Stimulated activated memory B cell treated with anti-CD40 and anti-IgM and Interleukin-4, amounts not matched to agents 10 μg/mL and 1 μg/mL and 100 μg/mL, for 72 hours (primary cell): Measurements from ENCODE around the gene GOLGA6L7.
"Not testable (repeated sequence)": the region's sequence is repeated elsewhere in the genome, so short reads cannot be mapped to it uniquely, and the experiment has no call there.

ENCODE experiments used
- ATAC-seq: fragments of 150-1000 bp; cut with Tn5 transposase; 2 replicates; pipeline ENCODE4 v1.10.0; 2021
- H3K27ac Mint-ChIP-seq: one replicate; pipeline ENCODE4 v1.8.0; 2022; ENCODE audit warnings: mild to moderate bottlenecking, mixed read lengths
- H3K27me3 Mint-ChIP-seq: one replicate; pipeline ENCODE4 v1.8.0; 2022; ENCODE audit warnings: mixed read lengths
- H3K36me3 Mint-ChIP-seq: one replicate; pipeline ENCODE4 v1.8.0; 2022; ENCODE audit warnings: mixed read lengths
- H3K4me1 Mint-ChIP-seq: one replicate; pipeline ENCODE4 v1.8.0; 2022; ENCODE audit warnings: mixed read lengths
- H3K4me3 Mint-ChIP-seq: one replicate; pipeline ENCODE4 v1.8.0; 2022; ENCODE audit warnings: mild to moderate bottlenecking, moderate library complexity, mixed read lengths
- H3K9me3 Mint-ChIP-seq: one replicate; pipeline ENCODE4 v1.8.0; 2022; ENCODE audit warnings: mixed read lengths

GOLGA6L7 gene

GRCh38 chr15:28873585-28874190 is 25.2 kb upstream of the GOLGA6L7 start:
- Mint-ChIP-seq H3K4me3 (no peak overlapping the region), H3K4me1 (no peaks in the 10 kb centered on the region)

GRCh38 chr15:28873006-28873405 is 24.6 kb upstream of the GOLGA6L7 start:
- peaks cover under 1% of the 10 kb centered on the region for H3K9me3 Mint-ChIP-seq
- H3K36me3 Mint-ChIP-seq, result no peaks in the 10 kb centered on the region
- no peak overlapping the region for H3K4me3 Mint-ChIP-seq
- ATAC-seq, result no peak
- H3K27me3 Mint-ChIP-seq, result no peaks in the 10 kb centered on the region
- no peaks in the 10 kb centered on the region for H3K4me1 Mint-ChIP-seq
- H3K27ac Mint-ChIP-seq, result no peak overlapping the region

More at GRCh38 chr15:28873585-28874190, 25.2 kb upstream of the GOLGA6L7 start:
- Mint-ChIP-seq H3K27ac (no peak overlapping the region), H3K36me3 (no peaks in the 10 kb centered on the region), H3K27me3 (no peaks in the 10 kb centered on the region), H3K9me3 (no peaks in the 10 kb centered on the region)
- ATAC-seq, result no peak

- peaks cover 2% of the 10 kb centered on the region for H3K9me3 Mint-ChIP-seq
- H3K4me1 Mint-ChIP-seq, result no peaks in the 10 kb centered on the region
- no peaks in the 10 kb centered on the region for H3K36me3 Mint-ChIP-seq
- ATAC-seq, result no peak
- no peaks in the 10 kb centered on the region for H3K27me3 Mint-ChIP-seq
- H3K4me3 Mint-ChIP-seq, result no peak overlapping the region
- H3K27ac Mint-ChIP-seq, result no peak overlapping the region
These were observed 22.7 kb upstream of the GOLGA6L7 start for GRCh38 chr15:28871168-28871567.

- no peak for ATAC-seq
- Mint-ChIP-seq H3K4me3 (no peak overlapping the region), H3K27me3 (no peaks in the 10 kb centered on the region), H3K9me3 (peaks cover 2% of the 10 kb centered on the region), H3K36me3 (no peaks in the 10 kb centered on the region), H3K27ac (no peak overlapping the region), H3K4me1 (no peaks in the 10 kb centered on the region)
These were observed 20.4 kb upstream of the GOLGA6L7 start for GRCh38 chr15:28868744-28869345.

GRCh38 chr15:28861589-28862293 is 13.3 kb upstream of the GOLGA6L7 start:
- H3K36me3 Mint-ChIP-seq, H3K4me1 Mint-ChIP-seq, H3K9me3 Mint-ChIP-seq, H3K27me3 Mint-ChIP-seq, ATAC-seq, H3K27ac Mint-ChIP-seq, H3K4me3 Mint-ChIP-seq: not testable (repeated sequence)

- ATAC-seq, result no peak
- Mint-ChIP-seq H3K27me3 (no peaks in the 10 kb centered on the region), H3K4me1 (no peaks in the 10 kb centered on the region), H3K27ac (no peak overlapping the region), H3K36me3 (no peaks in the 10 kb centered on the region), H3K9me3 (no peaks in the 10 kb centered on the region), H3K4me3 (no peak overlapping the region)
These were observed 12.6 kb upstream of the GOLGA6L7 start for GRCh38 chr15:28861031-28861534.

GRCh38 chr15:28854578-28854977 is 6.1 kb upstream of the GOLGA6L7 start:
- not testable (repeated sequence) for ATAC-seq, H3K4me3 Mint-ChIP-seq, H3K27ac Mint-ChIP-seq, H3K4me1 Mint-ChIP-seq, H3K36me3 Mint-ChIP-seq, H3K27me3 Mint-ChIP-seq, H3K9me3 Mint-ChIP-seq

- not testable (repeated sequence) for H3K27me3 Mint-ChIP-seq, ATAC-seq, H3K9me3 Mint-ChIP-seq, H3K4me1 Mint-ChIP-seq, H3K27ac Mint-ChIP-seq, H3K36me3 Mint-ChIP-seq, H3K4me3 Mint-ChIP-seq
These were observed 5.2 kb upstream of the GOLGA6L7 start for GRCh38 chr15:28853654-28854053.

GRCh38 chr15:28849766-28850165 is 1.3 kb upstream of the GOLGA6L7 start:
- H3K27me3 Mint-ChIP-seq, H3K4me3 Mint-ChIP-seq, H3K27ac Mint-ChIP-seq, H3K9me3 Mint-ChIP-seq, ATAC-seq, H3K36me3 Mint-ChIP-seq, H3K4me1 Mint-ChIP-seq: not testable (repeated sequence)

GRCh38 chr15:28849271-28849670 is 827 bp upstream of the GOLGA6L7 start:
- H3K4me3 Mint-ChIP-seq, H3K27me3 Mint-ChIP-seq, H3K4me1 Mint-ChIP-seq, H3K27ac Mint-ChIP-seq, ATAC-seq, H3K36me3 Mint-ChIP-seq, H3K9me3 Mint-ChIP-seq: not testable (repeated sequence)

- H3K9me3 Mint-ChIP-seq, H3K4me3 Mint-ChIP-seq, ATAC-seq, H3K27me3 Mint-ChIP-seq, H3K4me1 Mint-ChIP-seq, H3K36me3 Mint-ChIP-seq, H3K27ac Mint-ChIP-seq: not testable (repeated sequence)
These were observed 485 bp downstream of the GOLGA6L7 start for GRCh38 chr15:28847959-28848358.

- not testable (repeated sequence) for H3K27me3 Mint-ChIP-seq, H3K4me3 Mint-ChIP-seq, H3K36me3 Mint-ChIP-seq, H3K4me1 Mint-ChIP-seq, H3K27ac Mint-ChIP-seq, H3K9me3 Mint-ChIP-seq
- ATAC-seq, result peak; percentile 16
These were observed 1.2 kb downstream of the GOLGA6L7 start for GRCh38 chr15:28847247-28847646.

GRCh38 chr15:28844147-28844546 is 4.3 kb downstream of the GOLGA6L7 start:
- H3K36me3 Mint-ChIP-seq, H3K27ac Mint-ChIP-seq, H3K4me3 Mint-ChIP-seq, H3K9me3 Mint-ChIP-seq, ATAC-seq, H3K27me3 Mint-ChIP-seq, H3K4me1 Mint-ChIP-seq: not testable (repeated sequence)

- not testable (repeated sequence) for ATAC-seq, H3K4me3 Mint-ChIP-seq, H3K36me3 Mint-ChIP-seq, H3K27me3 Mint-ChIP-seq, H3K9me3 Mint-ChIP-seq, H3K4me1 Mint-ChIP-seq, H3K27ac Mint-ChIP-seq
These were observed 4.9 kb downstream of the GOLGA6L7 start for GRCh38 chr15:28843520-28843919.

GRCh38 chr15:28842210-28842609 is 6.2 kb downstream of the GOLGA6L7 start:
- not testable (repeated sequence) for H3K36me3 Mint-ChIP-seq, H3K4me1 Mint-ChIP-seq, H3K27ac Mint-ChIP-seq, H3K4me3 Mint-ChIP-seq, H3K27me3 Mint-ChIP-seq, H3K9me3 Mint-ChIP-seq, ATAC-seq

GRCh38 chr15:28840285-28840684 is 8.2 kb downstream of the GOLGA6L7 start:
- not testable (repeated sequence) for H3K4me3 Mint-ChIP-seq

More at GRCh38 chr15:28840285-28840684, 8.2 kb downstream of the GOLGA6L7 start:
- not testable (repeated sequence) for H3K36me3 Mint-ChIP-seq, H3K27me3 Mint-ChIP-seq, ATAC-seq, H3K4me1 Mint-ChIP-seq, H3K9me3 Mint-ChIP-seq, H3K27ac Mint-ChIP-seq
